Measurements from ENCODE around the gene TMEM144. TPM values are rescaled to one million over a fixed set of nuclear protein-coding genes. Genes with fewer than 3 reads are reported as not detected.

TMEM144 gene
- total RNA-seq, 1 experiment from 2014 or later, result 13.4 TPM

GRCh38 chr4:158172261-158173258 lies 37.7 kb upstream of the TMEM144 start, which contains the start of gene GASK1B:
GASK1B (minus strand) TSS chr4:158173025; CDS start chr4:158171375, 1,650 bp downstream.
- BruUV-seq (replicated peaks), result no TSS peak
- H3K9me3 ChIP-seq (ENCODE audit: insufficient read depth, low read depth), result no peaks in the 10 kb centered on the region
- H3K27me3 ChIP-seq (ENCODE audit: insufficient read depth, low read depth), result no peaks in the 10 kb centered on the region
- no peaks in the 10 kb centered on the region for H4K20me1 ChIP-seq (ENCODE audit: insufficient read depth)
- peak within 1 kb of the TSS; percentile 66; the same call in 1 of the 2 replicates for H2AFZ ChIP-seq
- H3F3A ChIP-seq (ENCODE audit: insufficient read depth, low read depth), result 0 out of 2 replicates have a peak, but pooled peaks cover 3% of the 10 kb centered on the region
- DNase-seq, result peak; percentile 29 to 37
- H3K9me2 ChIP-seq (ENCODE audit: insufficient read depth), result no peaks in the 10 kb centered on the region
- H3K36me3 ChIP-seq (ENCODE audit: low read depth), result no peaks in the 10 kb centered on the region
- TF ChIP-seq CTCF (conservative IDR thresholded peaks at IDR 0.05) (peak; percentile 76), EZH2 (IDR thresholded peaks at IDR 0.05; ENCODE audit: low read depth) (no peak)
- H3K79me2 ChIP-seq (ENCODE audit: low read depth), result no peaks in the 10 kb centered on the region
- POLR2A ChIA-PET (ENCODE audit: unreplicated experiment), result no interaction called here
- peak within 1 kb of the TSS; percentile 60 for H3K4me2 ChIP-seq
- CTCF ChIA-PET, result interaction anchor here (0.6 to 1.1 kb wide), 4 partner anchors 24 to 517 kb away, joined by 3 to 4 read pairs (median 3); no protein-coding TSS in a partner anchor
- peaks cover 30% of the 10 kb centered on the region for H3K4me1 ChIP-seq (replicated peaks; ENCODE audit: insufficient read depth)
- no peak within 1 kb of the TSS for H3K27ac ChIP-seq
- intact Hi-C loops (cut with micrococcal nuclease; ENCODE audit: unreplicated experiment), result loop anchor here (1.0 to 10.0 kb wide), 5 partner anchors 78 to 948 kb away; partner anchors contain the start of gene GRIA2
- H3K4me3 ChIP-seq, result no peak within 1 kb of the TSS; the same call in 1 of the 2 replicates

- Histone ChIP-seq H4K20me1 (ENCODE audit: insufficient read depth) (no peaks in the 10 kb centered on the region), H3K4me3 (no peak overlapping the region), H3K27me3 (ENCODE audit: insufficient read depth, low read depth) (no peaks in the 10 kb centered on the region), H3K79me2 (ENCODE audit: low read depth) (no peaks in the 10 kb centered on the region), H3K9me2 (ENCODE audit: insufficient read depth) (no peaks in the 10 kb centered on the region), H3K9me3 (ENCODE audit: insufficient read depth, low read depth) (no peaks in the 10 kb centered on the region), H3K36me3 (ENCODE audit: low read depth) (no peaks in the 10 kb centered on the region), H3K4me2 (peak overlapping the region; percentile 39), H3F3A (ENCODE audit: insufficient read depth, low read depth) (0 out of 2 replicates have a peak, but pooled peaks cover 3% of the 10 kb centered on the region), H3K27ac (peak overlapping the region; percentile 34), H2AFZ (no peak overlapping the region), H3K4me1 (replicated peaks; ENCODE audit: insufficient read depth) (peaks cover 30% of the 10 kb centered on the region)
- DNase-seq, result peak; percentile 74 to 76
- CTCF ChIA-PET, result interaction anchor here (0.7 to 1.1 kb wide), 2 partner anchors 81 to 1310 kb away, joined by 3 read pairs; no protein-coding TSS in a partner anchor
- no TSS peak for BruUV-seq (replicated peaks)
- intact Hi-C loops (cut with micrococcal nuclease; ENCODE audit: unreplicated experiment), result loop anchor here (1.0 to 10.0 kb wide), 4 partner anchors 34 to 951 kb away; partner anchors contain the start of genes GRIA2 and TMEM144
- POLR2A ChIA-PET (ENCODE audit: unreplicated experiment), result no interaction called here
- TF ChIP-seq EZH2 (IDR thresholded peaks at IDR 0.05; ENCODE audit: low read depth) (no peak), CTCF (conservative IDR thresholded peaks at IDR 0.05) (no peak)
Observed at GRCh38 chr4:158176108-158176507, 34.2 kb upstream of the TMEM144 start.

GRCh38 chr4:158176776-158177175 lies 33.5 kb upstream of the TMEM144 start:
- no peaks in the 10 kb centered on the region for H3K9me2 ChIP-seq (ENCODE audit: insufficient read depth)
- peak overlapping the region; percentile 39 for H3K4me2 ChIP-seq
- no peaks in the 10 kb centered on the region for H4K20me1 ChIP-seq (ENCODE audit: insufficient read depth)
- H3K36me3 ChIP-seq (ENCODE audit: low read depth), result no peaks in the 10 kb centered on the region
- H3K79me2 ChIP-seq (ENCODE audit: low read depth), result no peaks in the 10 kb centered on the region
- H2AFZ ChIP-seq, result no peak overlapping the region
- H3K4me1 ChIP-seq (replicated peaks; ENCODE audit: insufficient read depth), result peaks cover 30% of the 10 kb centered on the region
- ChIA-PET POLR2A (ENCODE audit: unreplicated experiment) (no interaction called here), CTCF (no interaction called here)
- H3K4me3 ChIP-seq, result no peak overlapping the region
- no peaks in the 10 kb centered on the region for H3K9me3 ChIP-seq (ENCODE audit: insufficient read depth, low read depth)
- DNase-seq, result peak in 1 of 2 experiments; percentile 79
- BruUV-seq (replicated peaks), result no TSS peak
- no peaks in the 10 kb centered on the region for H3K27me3 ChIP-seq (ENCODE audit: insufficient read depth, low read depth)
- 0 out of 2 replicates have a peak, but pooled peaks cover 3% of the 10 kb centered on the region for H3F3A ChIP-seq (ENCODE audit: insufficient read depth, low read depth)
- no peak for TF ChIP-seq EZH2 (IDR thresholded peaks at IDR 0.05; ENCODE audit: low read depth)
- intact Hi-C loops (cut with micrococcal nuclease; ENCODE audit: unreplicated experiment), result loop anchor here (1.0 to 10.0 kb wide), 4 partner anchors 34 to 952 kb away; partner anchors contain the start of genes GRIA2 and TMEM144
- H3K27ac ChIP-seq, result peak overlapping the region; percentile 45

All from PC-9 (cell line).